NCI-H2171 treated with DMSO at 0.1 percent for 48 hours (cell line): Measurements from ENCODE around the gene ANKRD16.
A peak's percentile ranks its signal among the peaks of the same experiment; 100 is the strongest.
"Not testable (repeated sequence)": the region's sequence is repeated elsewhere in the genome, so short reads cannot be mapped to it uniquely, and the experiment has no call there.

Experiments
- DNase-seq: peaks from one replicate; lab custom pipeline; 2025; lab: John Stamatoyannopoulos, UW

The ANKRD16 gene

GRCh38 chr10:5873515-5873995 is 16.1 kb downstream of the ANKRD16 start:
- DNase-seq, result peak; percentile 59

DNA sequence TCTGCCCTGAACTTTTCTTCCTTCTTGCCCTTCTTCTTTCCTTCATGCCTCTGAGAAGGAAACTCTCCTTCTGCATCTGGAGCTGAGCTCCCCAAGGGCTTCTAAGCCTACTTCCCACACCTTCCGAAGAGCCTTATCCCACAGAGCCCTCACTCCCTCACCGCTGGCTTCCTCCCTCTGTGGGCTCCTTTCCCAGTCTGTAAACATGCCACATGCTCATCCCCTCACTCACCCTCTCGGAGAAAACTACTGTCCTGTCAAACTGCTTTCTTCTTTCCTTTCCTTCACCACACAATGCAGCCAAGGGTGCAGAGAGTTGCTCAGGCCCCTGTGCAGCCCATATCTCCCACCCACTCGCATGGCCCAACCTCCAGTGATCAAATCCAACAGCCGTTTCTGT is 18.1 kb downstream of the ANKRD16 start:
- DNase-seq, result no peak

- no peak for DNase-seq
Measured at GRCh38 chr10:5869156-5869555, 20.5 kb downstream of the ANKRD16 start.

GRCh38 chr10:5868383-5868782 is 21.3 kb downstream of the ANKRD16 start:
- not testable (repeated sequence) for DNase-seq

DNA sequence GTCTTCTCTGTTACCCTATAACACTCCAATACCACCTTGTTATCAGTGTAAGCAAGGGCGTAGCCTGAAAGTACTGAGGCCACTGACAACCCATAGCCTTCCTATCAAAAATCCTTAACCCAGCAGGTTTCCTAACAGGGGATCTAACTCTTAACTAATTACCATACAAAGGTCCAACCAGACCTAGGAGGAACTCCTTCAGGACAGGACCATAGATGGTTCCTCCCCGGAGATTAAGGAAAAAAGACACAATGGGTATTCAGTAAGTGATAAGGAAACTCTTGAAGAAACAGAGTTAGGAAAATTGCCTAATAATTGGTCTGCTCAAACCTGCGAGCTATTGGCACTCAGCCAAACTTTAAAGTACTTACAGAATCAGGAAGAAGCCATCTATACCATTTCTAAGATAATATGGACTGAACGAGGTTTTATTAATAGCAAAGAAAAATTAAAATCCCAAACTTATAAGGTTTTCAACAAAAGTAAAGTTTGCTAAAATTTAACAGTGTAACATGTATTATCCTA is 22.5 kb downstream of the ANKRD16 start:
- DNase-seq, result not testable (repeated sequence)

GRCh38 chr10:5866451-5867081 is 23.1 kb downstream of the ANKRD16 start:
- not testable (repeated sequence) for DNase-seq

- not testable (repeated sequence) for DNase-seq
Measured at GRCh38 chr10:5862981-5863685, 26.6 kb downstream of the ANKRD16 start.

GRCh38 chr10:5862360-5862961 is 27.2 kb downstream of the ANKRD16 start:
- DNase-seq, result no peak

DNA sequence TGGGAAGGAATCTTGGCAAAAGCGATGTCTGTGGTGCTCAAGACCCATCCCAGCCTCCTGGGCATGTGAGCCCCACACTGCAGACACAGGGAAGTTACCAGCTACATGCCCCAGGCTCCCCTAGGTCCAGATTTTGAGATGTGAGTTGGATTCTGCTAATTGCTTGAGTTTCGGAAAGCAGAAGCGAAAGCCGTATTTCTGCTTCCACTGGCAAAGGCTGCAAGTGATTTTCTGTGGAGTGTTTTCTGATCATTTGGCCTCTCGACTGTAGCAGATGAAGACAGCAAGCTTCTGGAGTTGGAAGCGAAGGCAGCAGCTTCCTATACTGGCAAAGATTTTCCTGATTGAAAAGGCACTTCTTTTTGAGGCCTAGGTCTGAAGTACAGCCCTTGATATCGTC is 29.6 kb downstream of the ANKRD16 start:
- no peak for DNase-seq

DNA sequence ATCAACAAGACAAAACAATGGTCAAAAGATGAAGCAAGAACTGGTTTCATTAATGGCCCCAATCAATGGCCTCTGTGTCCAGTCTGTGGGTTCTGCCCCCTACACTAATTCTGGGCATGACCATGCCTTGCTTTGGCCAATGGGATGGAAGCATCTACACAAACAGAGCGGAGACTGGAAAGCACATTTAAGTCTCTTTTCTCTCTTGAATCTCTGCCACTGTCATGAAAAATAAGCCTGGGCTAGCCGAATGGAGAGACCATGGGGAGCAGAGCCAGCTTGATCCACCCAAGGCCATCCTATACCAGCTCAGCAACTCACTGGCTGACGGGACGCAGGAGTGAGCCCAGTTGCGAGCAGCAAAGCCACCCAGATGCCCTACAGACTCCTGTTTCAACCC is 30.9 kb downstream of the ANKRD16 start:
- no peak for DNase-seq

DNA sequence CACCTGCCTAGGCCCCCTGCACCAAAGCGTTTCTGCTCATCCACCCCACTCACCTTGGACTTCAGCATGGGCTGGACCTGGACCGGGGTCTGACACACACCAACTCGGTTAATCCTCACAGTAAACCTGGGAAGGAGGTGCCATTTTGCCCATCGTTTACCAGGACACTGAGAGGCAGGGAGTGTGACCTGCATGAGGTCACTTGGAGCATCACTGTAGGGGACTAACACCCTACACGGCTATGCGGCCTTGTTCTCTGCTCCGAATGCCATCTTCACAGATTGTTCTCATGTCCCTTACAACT is 33.0 kb downstream of the ANKRD16 start:
- DNase-seq, result no peak

DNA sequence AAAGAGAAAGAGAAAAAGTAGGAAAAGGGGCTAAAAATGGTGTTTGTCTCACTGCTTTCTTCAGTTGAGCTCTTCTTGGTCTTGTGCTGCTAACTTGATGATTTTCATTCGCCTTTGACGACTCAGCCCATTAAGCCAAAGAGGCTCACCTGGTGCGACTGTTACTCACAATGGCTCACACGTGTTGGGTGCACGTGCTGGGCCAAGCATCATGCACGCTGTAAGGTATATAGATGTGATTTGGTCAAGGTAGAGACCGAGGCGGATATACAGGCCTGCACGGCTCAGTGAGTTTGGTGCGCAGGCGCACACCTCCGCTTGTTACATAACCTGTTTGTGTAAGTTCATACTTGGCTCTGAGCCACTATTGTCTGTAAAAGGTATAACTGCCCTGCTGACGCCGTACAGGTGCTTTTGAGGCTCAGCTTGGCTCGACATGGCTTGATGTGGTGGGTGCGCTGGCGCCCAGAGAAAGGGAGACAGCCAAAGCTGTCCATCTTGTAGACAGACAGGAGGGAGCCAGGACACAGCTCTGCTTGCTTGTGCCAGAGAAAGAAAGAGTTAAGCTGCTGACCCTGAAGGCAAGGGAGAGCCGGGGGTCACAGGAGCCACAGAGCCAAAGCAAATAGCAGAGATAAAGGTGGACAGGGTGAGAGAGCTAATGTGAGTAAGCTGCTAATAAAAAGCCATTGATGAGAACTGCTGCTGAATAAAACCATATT is 33.6 kb downstream of the ANKRD16 start:
- DNase-seq, result no peak

GRCh38 chr10:5854131-5854475 is 35.6 kb downstream of the ANKRD16 start:
- DNase-seq, result no peak

GRCh38 chr10:5846667-5847066 is 43.0 kb downstream of the ANKRD16 start:
- DNase-seq, result not testable (repeated sequence)

- DNase-seq, result no peak
Measured at GRCh38 chr10:5844345-5845055, 45.2 kb downstream of the ANKRD16 start.

DNA sequence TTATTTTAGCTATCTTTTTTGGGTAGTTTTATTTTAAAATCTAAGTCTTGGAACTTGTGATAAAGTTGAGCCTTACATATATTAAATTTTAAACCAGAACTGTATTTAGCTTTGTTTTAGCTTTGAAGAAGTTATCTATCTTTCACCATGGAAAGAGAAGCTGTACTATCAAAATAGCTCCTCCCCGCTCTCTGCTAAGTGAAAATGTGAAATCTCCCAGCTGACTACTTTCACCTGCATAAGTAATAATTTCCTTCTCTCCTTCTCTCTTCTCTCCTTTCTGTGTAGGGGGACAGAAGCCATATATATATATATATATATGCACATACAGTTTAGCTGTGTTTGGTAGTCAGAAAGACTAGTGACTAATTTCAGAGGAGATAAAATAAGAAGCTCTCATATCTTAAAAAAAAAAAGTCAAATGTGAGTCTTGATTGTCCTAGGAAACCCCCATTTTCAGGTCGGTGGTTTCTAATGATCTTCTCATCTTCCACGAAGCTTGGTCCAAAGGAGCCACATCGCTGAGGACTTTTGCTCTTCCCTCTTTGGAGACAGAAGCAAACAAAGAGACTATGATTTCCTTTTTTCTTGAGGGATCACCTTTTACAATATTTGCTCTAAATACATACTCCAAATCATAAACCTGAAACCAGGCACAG is 45.9 kb downstream of the ANKRD16 start:
- DNase-seq, result no peak

GRCh38 chr10:5841965-5842364 is 47.7 kb downstream of the ANKRD16 start:
- no peak for DNase-seq

GRCh38 chr10:5840314-5841307 is 49.1 kb downstream of the ANKRD16 start:
- DNase-seq, result no peak

DNA sequence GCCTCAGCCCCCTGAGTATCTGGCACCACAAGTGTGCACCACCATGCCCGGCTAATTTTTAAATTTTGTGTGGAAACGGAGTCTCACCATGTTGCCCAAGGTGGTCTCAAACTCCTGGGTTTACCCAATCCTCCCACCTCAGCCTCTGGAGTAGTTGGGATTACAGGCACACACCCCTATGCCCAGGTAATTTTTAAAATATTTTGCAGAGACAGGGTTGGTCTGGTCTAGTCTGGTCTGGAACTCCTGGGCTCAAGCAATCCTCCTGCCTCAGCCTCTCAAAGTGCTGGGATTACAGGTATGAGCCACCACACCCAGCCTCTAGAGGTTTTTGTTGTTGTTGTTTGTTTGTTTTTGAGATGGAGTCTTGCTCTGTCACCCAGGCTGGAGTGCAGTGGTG is 53.5 kb downstream of the ANKRD16 start:
- DNase-seq, result not testable (repeated sequence)

DNA sequence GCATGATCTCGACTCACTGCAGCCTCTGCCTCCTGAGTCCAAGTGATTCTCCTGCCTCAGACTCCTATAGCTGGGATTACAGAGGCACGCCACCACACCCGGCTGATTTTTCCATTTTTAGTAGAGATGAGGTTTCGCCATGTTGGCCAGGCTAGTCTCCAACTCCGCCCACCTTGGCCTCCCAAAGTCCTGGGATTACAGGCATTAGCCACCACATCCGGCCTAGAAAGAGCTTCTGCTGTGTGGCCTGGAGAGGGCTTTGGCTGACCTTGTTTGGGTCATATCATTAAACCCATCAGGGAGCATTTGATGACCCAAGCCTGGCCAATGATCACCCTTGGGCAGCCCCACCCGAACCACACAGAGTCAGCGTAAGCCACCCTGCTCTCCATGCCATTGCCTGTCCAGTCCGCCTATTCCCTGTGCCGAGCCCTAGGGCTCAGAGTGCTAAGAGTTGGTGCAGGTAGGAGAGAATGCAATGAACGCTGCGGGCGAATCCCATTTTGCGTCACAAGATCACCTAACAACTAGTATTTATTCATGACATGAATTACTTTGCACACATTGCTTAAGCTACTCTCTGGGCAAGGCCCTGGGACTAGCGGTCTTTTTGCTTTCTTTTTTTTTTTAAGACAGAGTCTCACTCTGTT is 54.1 kb downstream of the ANKRD16 start:
- no peak for DNase-seq
